ENCODE data around the gene LCORL.

- no peak for TF ChIP-seq POLR2A (IDR thresholded peaks at IDR 0.05)
- TF ChIP-seq, protein P1, sequence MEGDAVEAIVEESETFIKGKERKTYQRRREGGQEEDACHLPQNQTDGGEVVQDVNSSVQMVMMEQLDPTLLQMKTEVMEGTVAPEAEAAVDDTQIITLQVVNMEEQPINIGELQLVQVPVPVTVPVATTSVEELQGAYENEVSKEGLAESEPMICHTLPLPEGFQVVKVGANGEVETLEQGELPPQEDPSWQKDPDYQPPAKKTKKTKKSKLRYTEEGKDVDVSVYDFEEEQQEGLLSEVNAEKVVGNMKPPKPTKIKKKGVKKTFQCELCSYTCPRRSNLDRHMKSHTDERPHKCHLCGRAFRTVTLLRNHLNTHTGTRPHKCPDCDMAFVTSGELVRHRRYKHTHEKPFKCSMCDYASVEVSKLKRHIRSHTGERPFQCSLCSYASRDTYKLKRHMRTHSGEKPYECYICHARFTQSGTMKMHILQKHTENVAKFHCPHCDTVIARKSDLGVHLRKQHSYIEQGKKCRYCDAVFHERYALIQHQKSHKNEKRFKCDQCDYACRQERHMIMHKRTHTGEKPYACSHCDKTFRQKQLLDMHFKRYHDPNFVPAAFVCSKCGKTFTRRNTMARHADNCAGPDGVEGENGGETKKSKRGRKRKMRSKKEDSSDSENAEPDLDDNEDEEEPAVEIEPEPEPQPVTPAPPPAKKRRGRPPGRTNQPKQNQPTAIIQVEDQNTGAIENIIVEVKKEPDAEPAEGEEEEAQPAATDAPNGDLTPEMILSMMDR (IDR thresholded peaks at IDR 0.05), result no peak
These were observed 48.3 kb upstream of the LCORL start for GRCh38 chr4:18069810-18070209.

Data from esophagus squamous epithelium (tissue), 4 donors.